ENCODE measurements around the gene OR6X1. TPM values are rescaled to one million over a fixed set of nuclear protein-coding genes. Genes with fewer than 3 reads are reported as not detected.

Gene OR6X1
- total RNA-seq, 2 donors from 2014 or later: not detected

- no peak for TF ChIP-seq CTCF (conservative IDR thresholded peaks at IDR 0.05)
- H3K9me3 ChIP-seq (ENCODE audit: control insufficient read depth, low read length): no peaks in the 10 kb centered on the region
- Mint-ChIP-seq H3K27me3 (ENCODE audit: insufficient read depth) (no peaks in the 10 kb centered on the region), H3K9me3 (no peaks in the 10 kb centered on the region), H3K27ac (no peak overlapping the region), H3K4me1 (peaks cover 16% of the 10 kb centered on the region), H3K36me3 (ENCODE audit: low read depth) (no peaks in the 10 kb centered on the region), H3K4me3 (no peak overlapping the region)
- H3K27me3 ChIP-seq (ENCODE audit: control insufficient read depth, insufficient read depth, low read length, poor library complexity, severe bottlenecking): no peaks in the 10 kb centered on the region
- no peak for DNase-seq
- 91 to 100% methylated on average over 1 to 3 of the region's 3 CpGs for WGBS, 2 experiments (ENCODE audit: insufficient coverage in 1 of 2, insufficient read length in 1 of 2)
- no peak overlapping the region for H3K4me3 ChIP-seq (ENCODE audit: low read length)
- no peaks in the 10 kb centered on the region for H3K36me3 ChIP-seq (ENCODE audit: control insufficient read depth, insufficient read depth, low read length)
- H3K4me1 ChIP-seq (ENCODE audit: control insufficient read depth, insufficient read depth, low read length): no peaks in the 10 kb centered on the region
- no peak overlapping the region for H3K27ac ChIP-seq (ENCODE audit: low read depth, low read length)
- H3K9ac ChIP-seq (ENCODE audit: extremely low read depth, low read length, poor library complexity, severe bottlenecking): no peak overlapping the region
Observed at GRCh38 chr11:123707206-123707605, 47.1 kb downstream of the OR6X1 start.

- no peaks in the 10 kb centered on the region for H3K27me3 ChIP-seq (ENCODE audit: control insufficient read depth, insufficient read depth, low read length, poor library complexity, severe bottlenecking)
- TF ChIP-seq CTCF (conservative IDR thresholded peaks at IDR 0.05): no peak
- no peak for DNase-seq
- WGBS, 2 experiments (ENCODE audit: insufficient coverage in 1 of 2, insufficient read length in 1 of 2): 82 to 89% methylated on average over 2 to 3 of the region's 3 CpGs
- H3K36me3 Mint-ChIP-seq (ENCODE audit: low read depth): no peaks in the 10 kb centered on the region
- H3K4me1 ChIP-seq (ENCODE audit: control insufficient read depth, insufficient read depth, low read length): no peaks in the 10 kb centered on the region
- no peaks in the 10 kb centered on the region for H3K9me3 ChIP-seq (ENCODE audit: control insufficient read depth, low read length)
- H3K27ac ChIP-seq (ENCODE audit: low read depth, low read length): no peak overlapping the region
- no peak overlapping the region for H3K4me3 ChIP-seq (ENCODE audit: low read length)
- no peak overlapping the region for H3K27ac Mint-ChIP-seq
- no peaks in the 10 kb centered on the region for H3K9me3 Mint-ChIP-seq
- peaks cover under 1% of the 10 kb centered on the region for H3K27me3 Mint-ChIP-seq (ENCODE audit: insufficient read depth)
- H3K36me3 ChIP-seq (ENCODE audit: control insufficient read depth, insufficient read depth, low read length): no peaks in the 10 kb centered on the region
- no peak overlapping the region for H3K9ac ChIP-seq (ENCODE audit: extremely low read depth, low read length, poor library complexity, severe bottlenecking)
- no peak overlapping the region for H3K4me3 Mint-ChIP-seq
- H3K4me1 Mint-ChIP-seq: peaks cover 16% of the 10 kb centered on the region
Observed at GRCh38 chr11:123704341-123704740, 50.0 kb downstream of the OR6X1 start.

Other genes starting within 250 kb of the OR6X1 start
- under 1 TPM; 0.51 to 0.90 TPM for gene SCN3B, start 99.9 kb downstream of the OR6X1 start, total RNA-seq
- 10 to 100 TPM; 25.0 to 28.8 TPM for gene ZNF202, start 12.9 kb downstream of the OR6X1 start, total RNA-seq
- gene OR6M1, start 51.8 kb upstream of the OR6X1 start, total RNA-seq: not detected
- not detected for gene TMEM225, start 131.2 kb upstream of the OR6X1 start, total RNA-seq
- under 1 TPM in 1 of 2 donors, not detected in 1; 0.13 TPM for gene OR8D4, start 147.6 kb upstream of the OR6X1 start, total RNA-seq
- gene OR4D5, start 185.1 kb upstream of the OR6X1 start, total RNA-seq: under 1 TPM in 1 of 2 donors, not detected in 1; 0.24 TPM
- not detected for gene OR6T1, start 189.3 kb upstream of the OR6X1 start, total RNA-seq
- not detected for gene OR10S1, start 223.3 kb upstream of the OR6X1 start, total RNA-seq
- not detected for gene OR10G6, start 240.6 kb upstream of the OR6X1 start, total RNA-seq

All from endodermal cell (in vitro differentiated cells).